ENCODE data around the gene SLC66A2.
A peak's percentile ranks its signal among the peaks of the same experiment; 100 is the strongest.

Gene SLC66A2

DNA sequence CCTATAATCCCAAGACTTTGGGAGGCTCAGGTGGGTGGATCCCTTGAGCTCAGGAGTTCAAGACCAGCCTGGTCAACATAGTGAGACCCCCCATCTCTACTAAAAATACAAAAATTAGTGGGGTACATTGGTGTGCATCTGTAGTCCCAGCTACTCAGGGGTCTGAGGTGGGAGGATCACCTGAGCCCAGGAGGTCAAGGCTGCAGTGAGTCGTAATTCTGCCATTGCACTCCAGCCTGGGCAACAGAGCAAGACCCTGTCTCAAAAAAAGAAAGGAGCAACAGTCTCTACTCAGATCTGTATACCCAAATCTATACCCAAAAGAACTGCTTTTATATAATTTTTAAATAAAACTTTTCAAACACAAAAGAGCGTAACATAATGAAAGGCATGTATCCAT is 7.5 kb upstream of the SLC66A2 start:
- H3K27ac ChIP-seq = no peak overlapping the region
- H3K4me3 ChIP-seq = no peak overlapping the region
- H3K4me1 ChIP-seq = peaks cover 13 to 26% (median 19%) of the 10 kb centered on the region in 10 experiments; a peak in 18 of 20 replicates
- no peak overlapping the region for H3K9ac ChIP-seq
- no peak overlapping the region for H3K4me2 ChIP-seq
- no peaks in the 10 kb centered on the region for H3K9me3 ChIP-seq (replicated peaks in 1 of 11)
- H3K36me3 ChIP-seq = no peaks in the 10 kb centered on the region
- peaks cover 0 to 6% (median 0%) of the 10 kb centered on the region in 11 experiments; a peak in 4 of 22 replicates for H3K27me3 ChIP-seq
- TF ChIP-seq Cebpa-rat (IDR thresholded peaks at IDR 0.05) = no peak
- peaks cover 0 to 31% (median 13%) of the 10 kb centered on the region in 11 experiments; a peak in 18 of 22 replicates for H4K20me1 ChIP-seq

DNA sequence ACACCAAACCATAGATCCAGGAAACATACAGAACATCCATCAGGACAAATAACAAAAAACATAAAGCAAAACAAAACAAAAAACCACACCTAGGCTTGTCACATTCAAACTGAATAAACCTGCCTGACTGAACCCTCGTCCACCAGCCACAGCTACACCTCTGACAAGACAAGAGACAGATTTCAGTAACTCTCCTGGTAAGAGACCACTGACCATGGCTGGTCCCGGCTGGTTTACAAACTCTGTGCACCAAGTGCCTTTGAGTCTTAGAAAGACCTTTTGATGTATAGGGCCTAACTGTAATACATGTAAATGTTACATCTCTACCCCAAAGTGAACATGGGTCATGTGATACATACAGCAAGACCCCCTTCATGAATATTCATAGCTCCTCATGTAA is 4.8 kb upstream of the SLC66A2 start:
- TF ChIP-seq Cebpa-rat (IDR thresholded peaks at IDR 0.05) = no peak
- Histone ChIP-seq H3K9me3 (replicated peaks in 1 of 11) (no peaks in the 10 kb centered on the region), H4K20me1 (peaks cover 0 to 7% (median 0%) of the 10 kb centered on the region in 11 experiments; a peak in 5 of 22 replicates), H3K4me2 (no peak overlapping the region), H3K36me3 (no peaks in the 10 kb centered on the region), H3K4me1 (peaks cover 0 to 10% (median 4%) of the 10 kb centered on the region in 10 experiments; a peak in 10 of 20 replicates), H3K4me3 (no peak overlapping the region), H3K27me3 (no peaks in the 10 kb centered on the region; a peak in 1 of 22 replicates), H3K9ac (no peak overlapping the region), H3K27ac (no peak overlapping the region)

DNA sequence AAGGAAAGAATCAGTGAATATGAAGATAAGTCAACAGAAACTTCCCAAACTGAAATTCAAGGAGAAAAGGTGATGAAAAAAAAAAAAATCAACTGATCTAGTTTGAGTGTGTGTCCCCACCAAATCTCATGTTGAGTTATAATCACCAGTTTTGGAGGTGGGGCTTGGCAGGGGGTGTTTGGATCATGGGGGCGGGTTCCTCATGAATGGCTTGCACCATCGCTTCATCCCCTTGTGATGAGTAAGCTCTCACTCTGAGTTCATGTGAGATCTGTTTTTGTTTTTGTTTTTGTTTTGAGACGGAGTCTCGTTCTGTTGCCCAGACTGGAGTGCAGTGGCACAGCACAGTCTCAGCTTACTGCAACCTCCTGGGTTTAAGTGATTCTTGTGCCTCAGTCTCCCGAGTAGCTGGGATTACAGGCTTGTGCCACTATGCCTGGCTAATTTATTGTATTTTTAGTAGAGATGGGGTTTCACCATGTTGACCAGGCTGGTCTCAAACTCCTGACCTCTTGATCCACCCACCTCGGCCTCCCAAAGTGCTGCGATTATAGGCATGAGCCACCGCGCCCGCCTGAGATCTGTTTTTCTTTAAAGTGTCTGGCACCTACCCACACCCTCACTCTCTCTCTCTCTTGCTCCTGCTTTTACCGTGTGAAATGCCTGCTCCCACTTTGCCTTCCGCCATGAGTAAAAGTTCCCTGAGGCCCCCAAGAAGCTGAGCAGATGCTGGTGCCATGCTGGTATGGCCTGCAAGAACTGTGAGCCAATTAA is 4.0 kb upstream of the SLC66A2 start:
- H3K4me3 ChIP-seq = no peak overlapping the region
- no peak overlapping the region for H3K9ac ChIP-seq
- no peak for TF ChIP-seq Cebpa-rat (IDR thresholded peaks at IDR 0.05)
- no peaks in the 10 kb centered on the region; a peak in 1 of 22 replicates for H3K27me3 ChIP-seq
- H4K20me1 ChIP-seq = peaks cover 0 to 11% (median 4%) of the 10 kb centered on the region in 11 experiments; a peak in 15 of 22 replicates
- no peaks in the 10 kb centered on the region for H3K9me3 ChIP-seq (replicated peaks in 1 of 11)
- H3K4me2 ChIP-seq = no peak overlapping the region
- H3K27ac ChIP-seq = no peak overlapping the region
- H3K36me3 ChIP-seq = no peaks in the 10 kb centered on the region
- peaks cover 0 to 12% (median 5%) of the 10 kb centered on the region in 10 experiments; a peak in 15 of 20 replicates for H3K4me1 ChIP-seq

DNA sequence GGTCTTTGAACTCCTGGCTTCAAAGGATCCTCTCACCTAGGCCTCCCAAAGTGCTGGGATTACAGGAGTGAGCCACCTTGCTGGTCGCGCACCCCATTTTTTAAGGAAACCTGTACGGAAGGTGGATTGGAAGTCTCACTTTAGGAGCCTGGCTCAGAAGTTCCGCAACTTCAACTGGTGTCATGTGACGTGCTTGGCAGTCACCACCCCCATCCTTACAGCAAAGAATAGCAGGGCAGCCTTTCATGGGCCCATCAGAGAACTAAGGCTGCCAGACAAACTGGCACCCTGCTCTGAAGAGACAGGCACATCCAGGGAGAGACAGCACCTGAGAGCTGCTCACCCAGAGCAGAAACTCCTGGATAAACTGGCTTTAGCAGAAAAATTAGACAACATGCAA is 3.3 kb upstream of the SLC66A2 start:
- Histone ChIP-seq H3K9me3 (replicated peaks in 1 of 11) (no peaks in the 10 kb centered on the region), H3K4me2 (peak overlapping the region in 1 of 11 experiments; percentile 37; a peak in 1 of 22 replicates), H3K36me3 (no peaks in the 10 kb centered on the region)

DNA sequence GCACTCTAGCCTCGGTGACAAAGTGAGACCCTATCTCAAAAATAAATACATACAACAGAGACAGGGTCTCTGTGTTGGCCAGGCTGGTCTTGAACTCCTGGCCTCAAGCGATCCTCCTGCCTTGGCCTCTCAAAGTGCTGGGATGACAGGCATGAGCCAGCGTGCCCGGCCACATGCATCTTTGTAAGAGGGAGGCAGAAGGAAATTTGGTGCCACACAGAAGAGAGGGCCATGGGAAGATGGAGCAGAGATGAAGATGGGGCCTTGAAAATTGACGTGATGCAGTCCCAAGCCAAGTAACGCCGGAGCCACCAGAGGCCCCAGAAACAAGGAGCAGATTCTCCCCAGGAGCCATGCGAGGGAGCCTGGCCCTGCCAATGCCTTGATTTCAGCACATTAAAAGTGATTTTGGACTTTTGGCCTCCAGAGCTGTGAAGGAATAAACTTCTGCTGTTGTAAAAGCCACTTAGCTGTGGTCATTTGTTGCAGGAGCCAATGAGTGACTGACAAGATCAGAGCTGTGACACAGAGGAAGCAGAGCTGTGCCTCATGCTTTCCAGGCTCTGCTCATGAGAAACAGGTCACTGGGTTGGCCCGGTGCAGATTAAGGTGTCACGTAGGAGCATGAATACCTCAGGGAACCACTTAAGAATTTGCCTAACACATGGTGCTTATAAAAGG is 2.7 kb upstream of the SLC66A2 start:
- Histone ChIP-seq H4K20me1 (peaks cover 4 to 23% (median 13%) of the 10 kb centered on the region in 11 experiments; a peak in 17 of 22 replicates), H3K27me3 (no peaks in the 10 kb centered on the region; a peak in 1 of 22 replicates), H3K4me2 (no peak overlapping the region), H3K9ac (no peak overlapping the region; a peak in 1 of 22 replicates), H3K4me3 (no peak overlapping the region), H3K9me3 (replicated peaks in 1 of 11) (no peaks in the 10 kb centered on the region), H3K27ac (no peak overlapping the region), H3K36me3 (peaks cover under 1 to 5% (median 2%) of the 10 kb centered on the region in 11 experiments; a peak in 17 of 22 replicates), H3K4me1 (peaks cover 11 to 25% (median 18%) of the 10 kb centered on the region in 10 experiments)
- TF ChIP-seq Cebpa-rat (IDR thresholded peaks at IDR 0.05) = no peak

More for the DNA sequence above, 3.3 kb upstream of the SLC66A2 start:
- peaks cover 6 to 19% (median 12%) of the 10 kb centered on the region in 10 experiments; a peak in 18 of 20 replicates for H3K4me1 ChIP-seq
- TF ChIP-seq Cebpa-rat (IDR thresholded peaks at IDR 0.05) = no peak
- H3K4me3 ChIP-seq = no peak overlapping the region
- H3K27me3 ChIP-seq = no peaks in the 10 kb centered on the region; a peak in 1 of 22 replicates
- H3K9ac ChIP-seq = no peak overlapping the region
- H4K20me1 ChIP-seq = peaks cover 3 to 18% (median 9%) of the 10 kb centered on the region in 11 experiments; a peak in 15 of 22 replicates
- H3K27ac ChIP-seq = no peak overlapping the region

DNA sequence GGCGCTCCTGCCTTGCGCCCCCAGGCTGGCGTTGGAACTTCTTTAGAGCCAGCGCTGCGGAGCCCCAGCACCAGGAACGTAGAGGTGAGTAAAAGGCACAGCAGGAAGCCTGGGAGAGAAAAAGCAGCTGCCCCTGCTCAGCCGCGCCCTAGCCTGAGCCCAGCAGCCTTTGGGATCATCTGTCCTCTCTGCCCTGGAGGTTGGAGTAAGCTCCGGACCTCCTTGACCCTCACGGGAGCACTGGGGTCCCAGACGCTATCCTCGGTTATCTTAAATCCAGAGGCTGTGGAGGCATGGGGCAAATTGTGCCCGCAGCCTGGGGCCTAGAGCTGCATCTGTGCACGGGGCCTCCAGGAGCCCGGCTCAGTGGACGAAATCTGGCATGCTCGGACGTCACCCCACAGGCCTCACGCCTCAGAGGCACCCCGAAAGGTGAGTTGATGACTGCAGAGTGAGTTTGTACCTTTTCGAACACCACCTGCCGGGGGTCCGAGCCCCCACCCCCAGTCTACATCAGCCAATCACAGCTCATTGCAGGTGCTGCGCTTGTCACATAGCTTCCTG is 1.6 kb upstream of the SLC66A2 start:
- no peak overlapping the region for H3K4me2 ChIP-seq
- H3K4me3 ChIP-seq = no peak overlapping the region
- no peak overlapping the region for H3K27ac ChIP-seq

DNA sequence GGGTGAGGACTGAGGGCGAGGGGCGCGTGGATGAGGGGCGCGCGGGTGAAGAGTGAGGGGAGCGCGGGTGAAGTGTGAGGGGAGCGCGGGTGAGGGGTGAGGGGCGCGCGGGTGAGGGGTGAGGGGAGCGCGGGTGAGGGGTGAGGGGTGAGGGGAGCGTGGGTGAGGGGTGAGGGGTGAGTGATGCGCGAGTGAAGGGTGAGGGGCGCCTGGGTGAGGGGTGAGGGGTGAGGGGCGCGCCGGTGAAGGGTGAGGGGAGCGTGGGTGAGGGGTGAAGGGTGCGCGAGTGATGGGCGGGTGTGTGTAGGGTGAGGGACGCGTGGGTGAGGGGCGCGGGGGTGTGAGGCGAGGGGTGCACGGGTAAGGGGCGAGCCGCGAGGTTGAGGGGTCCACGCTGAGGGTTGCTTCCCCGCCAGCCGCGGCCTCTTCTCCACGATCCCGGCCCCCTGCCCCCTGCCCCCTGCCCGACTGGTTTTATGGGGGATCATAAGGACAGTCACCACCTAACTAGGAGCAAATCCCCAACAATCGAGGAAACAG is 1.1 kb upstream of the SLC66A2 start:
- H3K9ac ChIP-seq = peak overlapping the region; percentile 82 to 93 (median 88)
- H3K27ac ChIP-seq = peak overlapping the region in 10 of 11 experiments; percentile 68 to 84 (median 76); a peak in 17 of 22 replicates

More for the DNA sequence above, 1.6 kb upstream of the SLC66A2 start:
- no peaks in the 10 kb centered on the region for H3K9me3 ChIP-seq (replicated peaks in 1 of 11)
- peaks cover 11 to 15% (median 13%) of the 10 kb centered on the region in 11 experiments; a peak in 21 of 22 replicates for H3K36me3 ChIP-seq
- TF ChIP-seq Cebpa-rat (IDR thresholded peaks at IDR 0.05) = no peak
- H3K9ac ChIP-seq = no peak overlapping the region
- H3K27me3 ChIP-seq = no peaks in the 10 kb centered on the region; a peak in 1 of 22 replicates
- peaks cover 8 to 34% (median 23%) of the 10 kb centered on the region in 11 experiments; a peak in 19 of 22 replicates for H4K20me1 ChIP-seq
- peaks cover 21 to 36% (median 29%) of the 10 kb centered on the region in 10 experiments for H3K4me1 ChIP-seq

More for the DNA sequence above, 1.1 kb upstream of the SLC66A2 start:
- Histone ChIP-seq H3K36me3 (peaks cover 16 to 20% (median 18%) of the 10 kb centered on the region in 11 experiments; a peak in 21 of 22 replicates), H3K27me3 (no peaks in the 10 kb centered on the region; a peak in 1 of 22 replicates), H4K20me1 (peaks cover 13 to 39% (median 29%) of the 10 kb centered on the region in 11 experiments; a peak in 20 of 22 replicates), H3K4me2 (peak overlapping the region; percentile 86 to 100 (median 99)), H3K9me3 (replicated peaks in 1 of 11) (no peaks in the 10 kb centered on the region), H3K4me3 (peak overlapping the region; percentile 75 to 94 (median 86)), H3K4me1 (peaks cover 26 to 41% (median 34%) of the 10 kb centered on the region in 10 experiments)
- TF ChIP-seq Cebpa-rat (IDR thresholded peaks at IDR 0.05) = no peak

Data from BLaER1 treated with 17β-estradiol and CSF1 and Interleukin-3, amounts not matched to agents 10 nM and 100 nM (cell line).